IMR-90 (cell line): ENCODE data around the gene OVCA2. TPM values are rescaled to one million over a fixed set of nuclear protein-coding genes. Genes with fewer than 3 reads are reported as not detected.

Source experiments
- ATAC-seq: fragments of 200-7000 bp; cut with Tn5 transposase; 2 replicates; pipeline ENCODE4 v1.9.1; 2020; ENCODE audit warnings: low read depth, mild to moderate bottlenecking, moderate library complexity
- BruUV-seq: library from RNA; stranded (reverse); fragments of 400-500 nt; replicated peaks from 2 replicates; lab custom pipeline; 2021; lab: Mats Ljungman, UMichigan
- CTCF ChIA-PET: fragments of 300-600 bp; formaldehyde crosslinking; extraction: SDS; loops from one replicate; lab custom pipeline; 2021; ENCODE audit warnings: antibody characterized with exemption; lab: Yijun Ruan, JAX
- POLR2A ChIA-PET: fragments of 300-600 bp; sonication (Branson Sonifier 250); formaldehyde crosslinking; loops from one replicate; lab custom pipeline; 2022; ENCODE audit warnings: antibody characterized with exemption; ENCODE audit not compliant: unreplicated experiment; lab: Charles Lee
- DNase-seq: peaks from one replicate; pipeline ENCODE4 v3.0.0; 2013
- H2AFZ ChIP-seq: replicated peaks from 2 replicates; pipeline ENCODE3; 2013; ENCODE audit warnings: low read length, mild to moderate bottlenecking; ENCODE audit not compliant: poor library complexity
- H2AK5ac ChIP-seq: 2 replicates; pipeline ENCODE4 v1.6.1; 2013; ENCODE audit warnings: low read depth, low read length, inconsistent platforms
- H2AK9ac ChIP-seq: replicated peaks from 2 replicates; pipeline ENCODE3; 2013; ENCODE audit warnings: mild to moderate bottlenecking, low read depth, low read length, moderate library complexity; ENCODE audit not compliant: poor library complexity
- H2BK120ac ChIP-seq: 2 replicates; pipeline ENCODE4 v1.6.1; 2013; ENCODE audit warnings: low read depth, low read length, inconsistent platforms
- H2BK15ac ChIP-seq: 3 replicates; pipeline ENCODE4 v1.6.1; 2013; ENCODE audit warnings: low read depth, low read length, inconsistent platforms
- H2BK20ac ChIP-seq: 2 replicates; pipeline ENCODE4 v1.6.1; 2013; ENCODE audit warnings: low read depth, mild to moderate bottlenecking, inconsistent platforms, low read length, moderate library complexity
- H2BK5ac ChIP-seq: 2 replicates; pipeline ENCODE4 v1.6.1; 2013; ENCODE audit warnings: mild to moderate bottlenecking, low read depth, low read length, inconsistent platforms; ENCODE audit not compliant: poor library complexity, severe bottlenecking
- H3K14ac ChIP-seq: replicated peaks from 2 replicates; pipeline ENCODE4 v1.6.1; 2013; ENCODE audit warnings: low read depth, low read length, inconsistent platforms
- H3K18ac ChIP-seq: 2 replicates; pipeline ENCODE4 v1.6.1; 2013; ENCODE audit warnings: low read depth, low read length, control low read depth
- H3K23ac ChIP-seq: 2 replicates; pipeline ENCODE4 v1.6.1; 2013; ENCODE audit warnings: low read depth, low read length, inconsistent platforms
- H3K27ac ChIP-seq: 2 replicates; pipeline ENCODE4 v1.5.1; 2013; ENCODE audit warnings: mild to moderate bottlenecking, control low read depth, low read length; ENCODE audit not compliant: insufficient read depth
- H3K27me3 ChIP-seq: 2 replicates; pipeline ENCODE4 v1.6.1; 2013; ENCODE audit warnings: low read length; ENCODE audit not compliant: control insufficient read depth, insufficient read depth
- H3K36me3 ChIP-seq: 2 replicates; pipeline ENCODE4 v1.6.1; 2013; ENCODE audit warnings: low read length, mixed read lengths; ENCODE audit not compliant: control insufficient read depth, insufficient read depth
- H3K4ac ChIP-seq: 2 replicates; pipeline ENCODE4 v1.6.1; 2013; ENCODE audit warnings: low read depth, low read length, inconsistent platforms
- H3K4me1 ChIP-seq: 2 replicates; pipeline ENCODE4 v1.6.1; 2013; ENCODE audit warnings: low read length, mixed read lengths; ENCODE audit not compliant: control insufficient read depth, insufficient read depth
- H3K4me2 ChIP-seq: 2 replicates; pipeline ENCODE4 v1.6.1; 2013; ENCODE audit warnings: low read depth, mild to moderate bottlenecking, control low read depth, low read length, moderate library complexity
- H3K4me3 ChIP-seq: 2 replicates; pipeline ENCODE4 v1.5.1; 2013; ENCODE audit warnings: low read depth, mild to moderate bottlenecking, control low read depth, low read length, moderate library complexity; ENCODE audit not compliant: insufficient read depth
- H3K56ac ChIP-seq: 2 replicates; pipeline ENCODE4 v1.6.1; 2013; ENCODE audit warnings: low read length, inconsistent platforms; ENCODE audit not compliant: insufficient read depth; ENCODE audit errors: extremely low read depth
- H3K79me1 ChIP-seq, 2 experiments: 2 replicates each; pipeline ENCODE4 v1.6.1; 2013; ENCODE audit warnings: low read length in 2 of 2, inconsistent platforms in 1 of 2, low read depth in 1 of 2
- H3K9ac ChIP-seq: 2 replicates; pipeline ENCODE4 v1.6.1; 2013; ENCODE audit warnings: low read depth, low read length, control low read depth
- H3K9me1 ChIP-seq: 2 replicates; pipeline ENCODE4 v1.6.1; 2013; ENCODE audit warnings: low read length, inconsistent platforms; ENCODE audit not compliant: insufficient read depth
- H3K9me3 ChIP-seq: 2 replicates; pipeline ENCODE4 v1.6.1; 2013; ENCODE audit warnings: low read length; ENCODE audit not compliant: control insufficient read depth, insufficient read depth
- H4K20me1 ChIP-seq: 2 replicates; pipeline ENCODE4 v1.6.1; 2013; ENCODE audit warnings: low read length, inconsistent platforms; ENCODE audit not compliant: insufficient read depth
- H4K5ac ChIP-seq: 2 replicates; pipeline ENCODE4 v1.6.1; 2013; ENCODE audit warnings: mild to moderate bottlenecking, low read depth, low read length, control low read depth
- H4K8ac ChIP-seq, 2 experiments: 2 replicates each; pipeline ENCODE4 v1.6.1; 2013; ENCODE audit warnings: low read depth in 2 of 2, low read length in 2 of 2, control low read depth in 1 of 2, inconsistent platforms in 1 of 2
- H4K91ac ChIP-seq: 2 replicates; pipeline ENCODE4 v1.6.1; 2013; ENCODE audit warnings: low read depth, low read length, inconsistent platforms; ENCODE audit not compliant: insufficient read depth
- CEBPB ChIP-seq: IDR thresholded peaks from 2 replicates; pipeline ENCODE4 v1.6.1; 2012; ENCODE audit warnings: low read depth, low read length, improper control_type of control experiment
- CHD1 ChIP-seq: IDR thresholded peaks from 2 replicates; pipeline ENCODE4 v1.6.1; 2012; ENCODE audit warnings: low read depth, low read length, improper control_type of control experiment
- ELK1 ChIP-seq: fragments of 150-350 bp; IDR thresholded peaks from 2 replicates; pipeline ENCODE4 v1.6.1; 2016; ENCODE audit warnings: low read depth, mild to moderate bottlenecking, low read length, moderate library complexity, borderline replicate concordance
- MAFK ChIP-seq: IDR thresholded peaks from 2 replicates; pipeline ENCODE4 v1.6.1; 2012; ENCODE audit warnings: low read depth, low read length, improper control_type of control experiment
- MXI1 ChIP-seq: IDR thresholded peaks from 2 replicates; pipeline ENCODE4 v1.6.1; 2012; ENCODE audit warnings: low read depth, mild to moderate bottlenecking, low read length, moderate library complexity, borderline replicate concordance
- NFE2L2 ChIP-seq: fragments of 150-350 bp; IDR thresholded peaks from 2 replicates; pipeline ENCODE4 v1.6.1; 2016; ENCODE audit warnings: low read depth, mild to moderate bottlenecking, low read length
- POLR2A ChIP-seq: IDR thresholded peaks from 2 replicates; pipeline ENCODE4 v1.6.1; 2012; ENCODE audit warnings: mild to moderate bottlenecking, low read depth, low read length
- RAD21 ChIP-seq: IDR thresholded peaks from 2 replicates; pipeline ENCODE4 v1.6.1; 2012; ENCODE audit warnings: low read length, improper control_type of control experiment
- WGBS, 2 experiments: methylation state at CpG; one replicate each; pipeline versions ENCODE4 v1.1.5 to v1.1.7; 2013; ENCODE audit warnings: missing lambda C conversion rate in 2 of 2; ENCODE audit not compliant: insufficient read length in 1 of 2; ENCODE audit errors: extremely low coverage in 2 of 2; 5-methylcytosine and 5-hydroxymethylcytosine counted together
- dilution Hi-C: fragments of 300-500 bp; cut with HindIII; formaldehyde crosslinking; loops from one replicate; pipeline ENCODE4 v1.14.3; 2018; ENCODE audit warnings: low sequenced_read_pairs; ENCODE audit not compliant: unreplicated experiment
- in situ Hi-C: fragments of 300-500 bp; cut with MboI; formaldehyde crosslinking; loops from 3 replicates; pipeline ENCODE4 v1.14.3; 2019; ENCODE audit warnings: low sequenced_read_pairs, inconsistent platforms, mixed read lengths
- intact Hi-C: fragments of 100-400 bp; cut with micrococcal nuclease; formaldehyde crosslinking; loops from 2 replicates; pipeline ENCODE4 v1.10.0; 2022
- polyA plus RNA-seq, 3 experiments: library from polyadenylated mRNA; depleted of rRNA; stranded (reverse); fragments of >200 nt; gene quantifications; 2 replicates each; pipeline ENCODE4 v1.2.3, GENCODE V29; 2012; ENCODE audit warnings: low replicate concordance in 1 of 3
- total RNA-seq: library from RNA; depleted of rRNA; stranded (reverse); fragments of >200 nt; gene quantifications from 2 replicates; pipeline ENCODE4 v1.2.3, GENCODE V29; 2012
- TF ChIP-seq, protein P1 (sequence below): fragments of 150-350 bp; IDR thresholded peaks from 2 replicates; pipeline ENCODE4 v1.6.1; 2017; ENCODE audit warnings: mild to moderate bottlenecking, antibody characterized with exemption, low read length, low read depth

OVCA2 gene
- total and polyA plus RNA-seq, 2 of the 4 experiments (the other 2 are of a cell fraction) = 38.7 to 46.9 TPM

DNA sequence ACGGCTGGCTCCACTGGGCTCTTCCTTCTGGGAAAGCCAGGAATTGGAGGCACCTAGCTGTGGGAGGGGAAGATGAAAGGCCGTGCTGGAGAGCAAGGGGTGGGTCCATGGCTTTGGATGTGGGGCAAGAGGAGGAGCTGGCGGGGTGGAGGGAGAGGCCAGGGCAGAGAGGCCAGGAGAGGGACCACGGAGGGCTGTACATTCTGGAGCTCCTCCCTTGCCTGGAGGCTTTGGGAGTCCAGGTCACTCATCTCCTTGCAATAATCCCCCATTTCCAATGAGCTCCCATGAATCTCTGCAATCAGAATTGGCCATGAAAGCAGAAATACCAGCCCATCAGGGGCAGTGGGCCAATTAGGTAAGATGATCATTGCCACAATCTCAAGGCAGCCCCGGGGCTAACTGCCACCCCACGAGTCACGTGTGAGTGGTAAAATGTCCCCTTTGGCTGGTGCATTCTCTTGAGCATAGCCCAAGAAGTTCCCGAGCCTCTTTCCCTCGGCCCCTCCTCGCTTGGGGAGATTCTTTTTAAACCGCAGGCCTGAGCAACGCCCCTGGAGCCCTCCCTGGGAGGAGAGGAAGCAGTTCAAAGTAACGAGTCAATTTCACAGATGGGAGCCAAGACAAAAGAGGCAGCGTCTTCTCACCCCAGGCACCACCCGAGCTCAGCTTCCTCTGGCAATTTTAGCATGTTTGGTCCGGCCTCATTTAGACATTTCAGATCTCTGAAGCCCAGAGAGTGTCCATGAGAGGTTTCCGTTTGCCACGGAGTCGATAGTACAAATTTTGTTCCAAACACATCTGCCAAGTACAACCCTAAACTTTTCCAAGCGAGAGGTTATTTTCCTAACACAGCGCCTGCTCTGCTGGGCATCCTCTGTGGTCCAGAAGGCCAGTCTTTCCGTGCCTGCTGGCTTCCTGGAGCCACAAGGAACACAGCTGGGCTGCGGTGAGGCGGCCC, 30.1 kb upstream of the OVCA2 start:
- Histone ChIP-seq H3K27ac (no peak overlapping the region), H3K4me3 (no peak overlapping the region)
- POLR2A ChIA-PET = no interaction called here

More for the DNA sequence above, 30.1 kb upstream of the OVCA2 start:
- Histone ChIP-seq H2AFZ (peak overlapping the region; percentile 90), H3K36me3 (no peaks in the 10 kb centered on the region), H3K23ac (peak overlapping the region; percentile 32; the same call in 1 of the 2 replicates), H2BK15ac (no peak overlapping the region), H3K27me3 (peaks cover 23% of the 10 kb centered on the region), H3K79me1 (no peaks in the 10 kb centered on the region), H3K56ac (no peak overlapping the region), H4K91ac (no peak overlapping the region), H3K18ac (no peak overlapping the region), H4K20me1 (no peaks in the 10 kb centered on the region), H3K4me2 (peak overlapping the region; percentile 27; the same call in 1 of the 2 replicates), H2BK5ac (no peak overlapping the region), H2AK9ac (peak overlapping the region; percentile 44), H3K9me1 (no peaks in the 10 kb centered on the region), H3K4me1 (peaks cover 8% of the 10 kb centered on the region; the same call in 1 of the 2 replicates), H3K4ac (no peak overlapping the region), H2BK120ac (peak overlapping the region; percentile 10; the same call in 1 of the 2 replicates), H2AK5ac (no peak overlapping the region), H3K9me3 (peaks cover 2% of the 10 kb centered on the region; the same call in 1 of the 2 replicates), H4K5ac (no peak overlapping the region), H4K8ac (peak overlapping the region in 1 of 2 experiments; percentile 54; a peak in 1 of 4 replicates), H2BK20ac (no peak overlapping the region; the same call in 1 of the 2 replicates), H3K9ac (no peak overlapping the region), H3K14ac (no peak overlapping the region)
- BruUV-seq = no TSS peak
- DNase-seq (no peak), ATAC-seq (peak; percentile 80)
- intact Hi-C loops = no loop called here
- CTCF ChIA-PET = no interaction called here
- 37% methylated on average over 12 of the region's 24 CpGs; no CpG with 5 or more reads in 1 of the 2 experiments for WGBS, 2 experiments
- TF ChIP-seq CHD1 = no peak
- TF ChIP-seq RAD21 = no peak
- no peak for TF ChIP-seq MXI1
- TF ChIP-seq CEBPB = no peak
- TF ChIP-seq, protein P1, sequence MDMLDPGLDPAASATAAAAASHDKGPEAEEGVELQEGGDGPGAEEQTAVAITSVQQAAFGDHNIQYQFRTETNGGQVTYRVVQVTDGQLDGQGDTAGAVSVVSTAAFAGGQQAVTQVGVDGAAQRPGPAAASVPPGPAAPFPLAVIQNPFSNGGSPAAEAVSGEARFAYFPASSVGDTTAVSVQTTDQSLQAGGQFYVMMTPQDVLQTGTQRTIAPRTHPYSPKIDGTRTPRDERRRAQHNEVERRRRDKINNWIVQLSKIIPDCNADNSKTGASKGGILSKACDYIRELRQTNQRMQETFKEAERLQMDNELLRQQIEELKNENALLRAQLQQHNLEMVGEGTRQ = no peak
- no peak for TF ChIP-seq MAFK
- no peak for TF ChIP-seq POLR2A
- no peak for TF ChIP-seq NFE2L2
- TF ChIP-seq ELK1 = no peak
- in situ Hi-C loops = no loop called here
- dilution Hi-C loops = no loop called here
